Naive thymus-derived CD4-positive, alpha-beta T cell (primary cell): ENCODE data around the gene PACRG. TPM values are rescaled to one million over a fixed set of nuclear protein-coding genes. Genes with fewer than 3 reads are reported as not detected.
A peak's percentile ranks its signal among the peaks of the same experiment; 100 is the strongest.

Experiments
- ATAC-seq: fragments of 150-1000 bp; cut with Tn5 transposase; 2 replicates; pipeline ENCODE4 v1.10.0; 2021; ENCODE audit warnings: mild to moderate bottlenecking, moderate library complexity
- CTCF ChIA-PET: fragments of 350-600 bp; sonication (Branson Sonifier 250); formaldehyde crosslinking; loops from one replicate; lab custom pipeline; 2021; ENCODE audit warnings: antibody characterized with exemption; lab: Charles Lee
- POLR2A ChIA-PET: fragments of 350-600 bp; sonication (Branson Sonifier 250); formaldehyde crosslinking; loops from one replicate; lab custom pipeline; 2021; ENCODE audit warnings: antibody characterized with exemption, inconsistent platforms; lab: Charles Lee
- DNase-seq, 9 donors: peaks; one replicate each; pipeline versions ENCODE4 v3.0.0 to v3.0.0-alpha.2; 2020 to 2022; ENCODE audit warnings: mixed read lengths in 1 of 9
- H3K27ac ChIP-seq: one replicate; pipeline ENCODE4 v1.7.0; 2013; ENCODE audit warnings: mild to moderate bottlenecking, low read depth, low read length, moderate library complexity
- H3K27me3 ChIP-seq, 2 donors: one replicate each; pipeline ENCODE4 v1.7.0; 2013; ENCODE audit warnings: low read length in 2 of 2, mild to moderate bottlenecking in 2 of 2, moderate library complexity in 2 of 2; ENCODE audit not compliant: control insufficient read depth in 2 of 2, insufficient read depth in 2 of 2
- H3K36me3 ChIP-seq, 3 experiments: 1 replicate in 2 of 3; 2 replicates in 1 of 3; pipeline ENCODE4 v1.7.0; 2013; ENCODE audit warnings: low read length in 3 of 3, mild to moderate bottlenecking in 3 of 3, moderate library complexity in 1 of 3; ENCODE audit not compliant: insufficient read depth in 3 of 3, control insufficient read depth in 2 of 3
- H3K4me1 ChIP-seq, 2 donors: one replicate each; pipeline ENCODE4 v1.7.0; 2013; ENCODE audit warnings: low read length in 2 of 2, mild to moderate bottlenecking in 2 of 2, moderate library complexity in 1 of 2; ENCODE audit not compliant: control insufficient read depth in 2 of 2, insufficient read depth in 2 of 2
- H3K4me3 ChIP-seq: 2 replicates; pipeline ENCODE4 v1.7.0; 2013; ENCODE audit warnings: mild to moderate bottlenecking, low read length
- H3K9me3 ChIP-seq, 3 experiments: 1 replicate in 2 of 3; 2 replicates in 1 of 3; pipeline ENCODE4 v1.7.0; 2013; ENCODE audit warnings: low read length in 3 of 3; ENCODE audit not compliant: control insufficient read depth in 2 of 3
- H3K27ac Mint-ChIP-seq, 9 donors: one replicate each; pipeline ENCODE4 v1.8.0; 2020 to 2022; ENCODE audit warnings: mixed read lengths in 9 of 9, mild to moderate bottlenecking in 8 of 9, moderate library complexity in 5 of 9, inconsistent platforms in 2 of 9
- H3K27me3 Mint-ChIP-seq, 5 donors: one replicate each; pipeline ENCODE4 v1.8.0; 2021 to 2022; ENCODE audit warnings: mixed read lengths in 5 of 5, mild to moderate bottlenecking in 1 of 5
- H3K36me3 Mint-ChIP-seq, 5 donors: one replicate each; pipeline ENCODE4 v1.8.0; 2020 to 2022; ENCODE audit warnings: mixed read lengths in 5 of 5, mild to moderate bottlenecking in 3 of 5, inconsistent platforms in 1 of 5
- H3K4me1 Mint-ChIP-seq, 7 donors: one replicate each; pipeline ENCODE4 v1.8.0; 2020 to 2022; ENCODE audit warnings: mixed read lengths in 7 of 7, mild to moderate bottlenecking in 3 of 7, inconsistent platforms in 1 of 7
- H3K4me3 Mint-ChIP-seq, 10 donors: one replicate each; pipeline ENCODE4 v1.8.0; 2020 to 2022; ENCODE audit warnings: mild to moderate bottlenecking in 10 of 10, mixed read lengths in 10 of 10, moderate library complexity in 6 of 10, inconsistent platforms in 2 of 10
- H3K9me3 Mint-ChIP-seq, 11 donors: one replicate each; pipeline ENCODE4 v1.8.0; 2020 to 2022; ENCODE audit warnings: mixed read lengths in 11 of 11, mild to moderate bottlenecking in 4 of 11, inconsistent platforms in 1 of 11, moderate library complexity in 1 of 11
- intact Hi-C, 2 donors: fragments of 100-400 bp; cut with micrococcal nuclease; formaldehyde crosslinking; loops; one replicate each; pipeline ENCODE4 v1.15.1; 2023
- polyA plus RNA-seq, 2 donors: library from polyadenylated mRNA; unstranded; fragments of 300-500 nt; fragmentation: Illumina TruSeq; gene quantifications; one replicate each; pipeline ENCODE4 v1.2.3, GENCODE V29; 2021
- total RNA-seq, 6 experiments: library from RNA in 5 of 6; stranded (reverse) in 5 of 6; gene quantifications; 1 replicate in 5 of 6; 2 replicates in 1 of 6; pipeline ENCODE4 v1.2.3 and lab custom pipeline; 2021 to 2026

The PACRG gene
- total and polyA plus RNA-seq, 7 experiments from 2014 or later = 0.89 to 2.2 (median 1.5) TPM; not detected in 1

DNA sequence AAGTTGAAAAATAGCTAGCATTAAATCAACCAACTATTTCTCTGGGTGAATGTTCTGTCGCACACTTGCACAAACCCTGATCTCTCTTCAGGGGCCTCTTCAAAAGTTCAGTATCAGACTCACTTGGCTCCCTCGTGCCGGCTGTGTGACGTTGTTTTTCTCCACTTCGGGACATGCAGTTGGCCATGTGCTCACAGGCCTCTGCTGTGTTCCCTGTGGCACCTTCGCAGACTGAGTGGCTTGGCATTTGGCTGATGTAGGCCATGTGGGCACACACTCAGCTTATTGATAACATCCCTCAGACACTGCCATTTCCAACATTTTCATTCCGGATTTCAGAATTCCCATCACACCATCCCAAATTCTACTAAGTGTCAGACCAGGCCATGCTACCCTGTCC, 49.3 kb downstream of the PACRG start:
- H3K27ac Mint-ChIP-seq = no peak overlapping the region
- H3K36me3 Mint-ChIP-seq = peaks cover 0 to 9% (median 4%) of the 10 kb centered on the region in 5 donors
- peaks cover 0 to 28% (median 10%) of the 10 kb centered on the region in 11 donors for H3K9me3 Mint-ChIP-seq

GRCh38 chr6:162778603-162779002, 50.8 kb downstream of the PACRG start:
- no peaks in the 10 kb centered on the region for H3K9me3 ChIP-seq
- H3K4me3 ChIP-seq = no peak overlapping the region
- ChIA-PET POLR2A (no interaction called here), CTCF (no interaction called here)
- H3K36me3 ChIP-seq = no peaks in the 10 kb centered on the region
- peaks cover 0 to 30% (median 11%) of the 10 kb centered on the region in 11 donors for H3K9me3 Mint-ChIP-seq
- H3K4me1 Mint-ChIP-seq = no peaks in the 10 kb centered on the region
- no peak overlapping the region for H3K27ac ChIP-seq
- no peaks in the 10 kb centered on the region for H3K27me3 ChIP-seq
- H3K36me3 Mint-ChIP-seq = peaks cover 0 to 9% (median 4%) of the 10 kb centered on the region in 5 donors
- no peak overlapping the region for H3K27ac Mint-ChIP-seq
- intact Hi-C loops = no loop called here
- H3K4me1 ChIP-seq = no peaks in the 10 kb centered on the region
- no peak overlapping the region for H3K4me3 Mint-ChIP-seq
- no peak for DNase-seq
- ATAC-seq = no peak
- H3K27me3 Mint-ChIP-seq = peaks cover 0 to 6% (median 0%) of the 10 kb centered on the region in 5 donors

More for the DNA sequence above, 49.3 kb downstream of the PACRG start:
- CTCF ChIA-PET = no interaction called here
- POLR2A ChIA-PET = interaction anchor here (0.7 kb wide), 1 partner anchor 673 kb away, joined by 3 read pairs; no protein-coding TSS in a partner anchor
- DNase-seq (no peak), ATAC-seq (no peak)
- Histone ChIP-seq H3K27me3 (no peaks in the 10 kb centered on the region), H3K9me3 (no peaks in the 10 kb centered on the region), H3K4me1 (no peaks in the 10 kb centered on the region), H3K27ac (no peak overlapping the region), H3K36me3 (no peaks in the 10 kb centered on the region), H3K4me3 (no peak overlapping the region)
- Mint-ChIP-seq H3K27me3 (peaks cover 0 to 6% (median 0%) of the 10 kb centered on the region in 5 donors), H3K4me1 (no peaks in the 10 kb centered on the region), H3K4me3 (no peak overlapping the region)
- intact Hi-C loops = no loop called here

DNA sequence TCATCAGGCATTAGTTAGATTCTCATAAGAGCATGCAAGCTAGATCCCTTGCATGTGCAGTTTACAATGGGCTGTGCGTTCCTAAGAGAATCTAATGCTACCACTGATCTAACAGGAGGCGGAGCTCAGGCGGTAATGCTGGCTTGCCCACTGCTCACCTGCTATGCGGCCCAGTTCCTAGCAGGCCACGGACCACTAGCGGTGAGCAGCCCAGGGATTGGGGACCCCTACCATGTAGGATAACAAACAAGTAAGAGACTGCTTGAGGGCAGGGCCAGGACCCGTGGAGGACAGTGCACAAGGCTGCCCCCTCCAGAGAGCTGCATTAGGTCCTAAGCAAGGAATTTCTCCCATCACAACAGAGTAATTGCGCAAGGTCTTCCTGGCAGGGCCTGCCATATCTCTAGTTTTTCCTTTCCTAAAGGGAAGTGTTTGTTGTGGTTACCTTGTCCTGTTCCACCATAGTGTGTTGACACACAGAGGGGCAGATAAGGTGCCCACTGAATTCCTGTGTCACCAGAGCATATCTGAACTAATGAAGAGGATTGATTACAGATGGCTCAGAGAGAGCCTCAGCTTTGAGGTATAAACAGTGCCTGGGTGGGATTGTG, 58.0 kb downstream of the PACRG start:
- H3K36me3 Mint-ChIP-seq = peaks cover 0 to 3% (median 0%) of the 10 kb centered on the region in 5 donors
- no peak overlapping the region for H3K4me3 ChIP-seq
- no peaks in the 10 kb centered on the region for H3K9me3 ChIP-seq
- H3K4me1 Mint-ChIP-seq = no peaks in the 10 kb centered on the region
- ChIA-PET POLR2A (no interaction called here), CTCF (interaction anchor here (0.5 kb wide), 1 partner anchor 1967 kb away, joined by 3 read pairs; no protein-coding TSS in a partner anchor)
- intact Hi-C loops = no loop called here
- peaks cover 0 to 20% (median 8%) of the 10 kb centered on the region in 11 donors for H3K9me3 Mint-ChIP-seq
- H3K4me3 Mint-ChIP-seq = no peak overlapping the region
- peaks cover 0 to 1% (median 0%) of the 10 kb centered on the region in 5 donors for H3K27me3 Mint-ChIP-seq
- no peak overlapping the region for H3K27ac ChIP-seq
- no peaks in the 10 kb centered on the region for H3K4me1 ChIP-seq
- no peak overlapping the region for H3K27ac Mint-ChIP-seq
- no peaks in the 10 kb centered on the region for H3K36me3 ChIP-seq
- no peaks in the 10 kb centered on the region for H3K27me3 ChIP-seq
- DNase-seq (no peak), ATAC-seq (no peak)

DNA sequence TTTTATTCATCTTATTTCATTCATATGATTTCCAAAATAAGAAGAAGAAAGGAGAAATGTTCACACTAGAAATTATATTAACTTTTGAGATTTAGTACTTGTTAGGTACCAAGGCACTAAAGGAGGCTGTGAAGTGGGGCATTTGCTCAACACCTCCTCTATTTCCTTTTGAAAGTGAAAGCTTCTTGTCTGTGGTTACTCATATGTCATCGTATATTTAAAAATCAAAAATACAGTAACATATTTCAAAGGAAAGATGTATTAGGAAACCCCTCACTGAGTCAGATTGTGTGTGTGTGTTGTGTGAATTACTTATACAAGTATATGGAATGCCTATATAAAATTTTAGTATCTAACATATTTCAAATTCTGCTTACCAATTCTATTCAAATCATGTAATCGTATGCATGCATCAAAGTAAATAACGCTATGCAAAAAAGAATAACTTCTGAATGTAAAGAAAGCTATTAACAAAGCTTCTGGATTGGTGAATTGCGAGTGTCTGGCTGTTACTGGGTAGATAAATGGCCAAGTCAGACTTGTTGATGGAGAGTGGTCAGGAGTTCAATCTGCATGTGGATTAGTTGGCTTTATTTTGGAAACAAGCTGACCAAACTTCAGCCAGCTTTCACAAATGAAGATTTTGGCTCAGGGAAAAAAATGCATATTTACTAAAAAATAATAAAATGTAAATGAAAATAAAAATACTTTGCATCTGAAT, 70.9 kb downstream of the PACRG start:
- no peak overlapping the region for H3K4me3 ChIP-seq
- H3K9me3 ChIP-seq = no peaks in the 10 kb centered on the region
- H3K27me3 ChIP-seq = no peaks in the 10 kb centered on the region
- peaks cover 0 to 14% (median 9%) of the 10 kb centered on the region in 7 donors for H3K4me1 Mint-ChIP-seq
- POLR2A ChIA-PET = interaction anchor here (0.6 kb wide), 1 partner anchor 164 kb away, joined by 4 read pairs; no protein-coding TSS in a partner anchor
- CTCF ChIA-PET = no interaction called here
- peaks cover 0 to 18% (median 10%) of the 10 kb centered on the region in 5 donors for H3K27me3 Mint-ChIP-seq
- intact Hi-C loops = no loop called here
- ATAC-seq = no peak
- no peaks in the 10 kb centered on the region for H3K4me1 ChIP-seq
- no peak overlapping the region for H3K27ac ChIP-seq
- H3K36me3 Mint-ChIP-seq = no peaks in the 10 kb centered on the region
- DNase-seq = peak in 3 of 9 donors; percentile 1 to 4 (median 4)
- H3K27ac Mint-ChIP-seq = peak overlapping the region in 2 of 9 donors; percentile 32 to 35
- no peaks in the 10 kb centered on the region for H3K36me3 ChIP-seq
- peaks cover 0 to 2% (median 0%) of the 10 kb centered on the region in 11 donors for H3K9me3 Mint-ChIP-seq
- H3K4me3 Mint-ChIP-seq = peak overlapping the region in 6 of 10 donors; percentile 24 to 69 (median 46)

GRCh38 chr6:162814426-162814973, 86.7 kb downstream of the PACRG start:
- H3K4me1 ChIP-seq = no peaks in the 10 kb centered on the region
- no peak overlapping the region for H3K27ac ChIP-seq
- Mint-ChIP-seq H3K36me3 (no peaks in the 10 kb centered on the region), H3K9me3 (peaks cover 0 to 14% (median 6%) of the 10 kb centered on the region in 11 donors), H3K4me3 (no peak overlapping the region), H3K27ac (no peak overlapping the region), H3K4me1 (no peaks in the 10 kb centered on the region), H3K27me3 (peaks cover 0 to 5% (median 0%) of the 10 kb centered on the region in 5 donors)
- H3K36me3 ChIP-seq = no peaks in the 10 kb centered on the region
- POLR2A ChIA-PET = no interaction called here
- intact Hi-C loops = no loop called here
- H3K27me3 ChIP-seq = no peaks in the 10 kb centered on the region
- no peak for DNase-seq
- H3K9me3 ChIP-seq = no peaks in the 10 kb centered on the region
- H3K4me3 ChIP-seq = no peak overlapping the region
- CTCF ChIA-PET = no interaction called here
- no peak for ATAC-seq

DNA sequence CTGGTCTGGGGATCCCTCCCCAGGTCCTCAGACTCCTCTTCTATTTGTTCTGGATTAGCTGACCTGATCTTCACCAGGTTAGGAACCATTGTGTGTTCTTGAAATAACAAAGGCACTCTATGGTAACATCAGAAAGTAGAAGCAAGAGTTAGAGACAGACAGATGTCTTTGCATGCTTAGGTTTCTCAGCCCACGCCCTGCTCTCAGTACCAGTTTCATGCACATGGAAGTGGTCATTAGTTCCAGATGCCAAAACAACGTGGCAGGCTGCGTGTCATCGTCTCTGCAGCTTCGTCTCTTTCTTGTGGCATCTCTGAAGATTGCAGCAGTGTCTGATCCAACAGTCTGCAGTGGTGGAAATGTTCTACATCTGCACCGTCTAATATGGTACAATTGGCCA, 89.4 kb downstream of the PACRG start:
- ATAC-seq (no peak), DNase-seq (no peak)
- Histone ChIP-seq H3K9me3 (no peaks in the 10 kb centered on the region), H3K27ac (no peak overlapping the region), H3K27me3 (no peaks in the 10 kb centered on the region), H3K36me3 (no peaks in the 10 kb centered on the region), H3K4me1 (no peaks in the 10 kb centered on the region), H3K4me3 (no peak overlapping the region)
- no peaks in the 10 kb centered on the region for H3K4me1 Mint-ChIP-seq
- intact Hi-C loops = no loop called here
- H3K27ac Mint-ChIP-seq = no peak overlapping the region
- H3K36me3 Mint-ChIP-seq = no peaks in the 10 kb centered on the region
- H3K27me3 Mint-ChIP-seq = no peaks in the 10 kb centered on the region
- ChIA-PET POLR2A (no interaction called here), CTCF (interaction anchor here (0.7 kb wide), 1 partner anchor 1678 kb away, joined by 3 read pairs; no protein-coding TSS in a partner anchor)
- H3K4me3 Mint-ChIP-seq = no peak overlapping the region
- no peaks in the 10 kb centered on the region for H3K9me3 Mint-ChIP-seq
